ENCODE results near the gene TCEAL8. TPM values are rescaled to one million over a fixed set of nuclear protein-coding genes. Genes with fewer than 3 reads are reported as not detected.
"Not testable (repeated sequence)": the region's sequence is repeated elsewhere in the genome, so short reads cannot be mapped to it uniquely, and the experiment has no call there.

Gene TCEAL8
- total RNA-seq, 2 experiments from 2014 or later, result 26.8 to 32.6 TPM

- no peak overlapping the region for H3K4me3 ChIP-seq (ENCODE audit: low read depth, low read length, poor library complexity, severe bottlenecking)
- peaks cover 4% of the 10 kb centered on the region; the same call in 1 of the 2 replicates for H3K79me2 ChIP-seq (ENCODE audit: insufficient read depth, low read depth, low read length)
- intact Hi-C loops (cut with micrococcal nuclease; ENCODE audit: unreplicated experiment), result loop anchor here (5.0 kb wide), 1 partner anchor 36 kb away; no protein-coding TSS in a partner anchor
- TF ChIP-seq, protein P1, sequence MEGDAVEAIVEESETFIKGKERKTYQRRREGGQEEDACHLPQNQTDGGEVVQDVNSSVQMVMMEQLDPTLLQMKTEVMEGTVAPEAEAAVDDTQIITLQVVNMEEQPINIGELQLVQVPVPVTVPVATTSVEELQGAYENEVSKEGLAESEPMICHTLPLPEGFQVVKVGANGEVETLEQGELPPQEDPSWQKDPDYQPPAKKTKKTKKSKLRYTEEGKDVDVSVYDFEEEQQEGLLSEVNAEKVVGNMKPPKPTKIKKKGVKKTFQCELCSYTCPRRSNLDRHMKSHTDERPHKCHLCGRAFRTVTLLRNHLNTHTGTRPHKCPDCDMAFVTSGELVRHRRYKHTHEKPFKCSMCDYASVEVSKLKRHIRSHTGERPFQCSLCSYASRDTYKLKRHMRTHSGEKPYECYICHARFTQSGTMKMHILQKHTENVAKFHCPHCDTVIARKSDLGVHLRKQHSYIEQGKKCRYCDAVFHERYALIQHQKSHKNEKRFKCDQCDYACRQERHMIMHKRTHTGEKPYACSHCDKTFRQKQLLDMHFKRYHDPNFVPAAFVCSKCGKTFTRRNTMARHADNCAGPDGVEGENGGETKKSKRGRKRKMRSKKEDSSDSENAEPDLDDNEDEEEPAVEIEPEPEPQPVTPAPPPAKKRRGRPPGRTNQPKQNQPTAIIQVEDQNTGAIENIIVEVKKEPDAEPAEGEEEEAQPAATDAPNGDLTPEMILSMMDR (conservative IDR thresholded peaks at IDR 0.05; ENCODE audit: low read length), result peak; percentile 71
- TF ChIP-seq EZH2phosphoT487 (IDR thresholded peaks at IDR 0.05; ENCODE audit: borderline replicate concordance, low read depth, low read length), result no peak
- no peak overlapping the region for H3K4me2 ChIP-seq (ENCODE audit: low read length)
- H2AFZ ChIP-seq (ENCODE audit: low read length), result no peak overlapping the region
- peak; percentile 22 for DNase-seq (ENCODE audit: low spot score)
- ChIA-PET POLR2A (no interaction called here), CTCF (ENCODE audit: unreplicated experiment) (no interaction called here)
- no TSS peak for BruUV-seq (replicated peaks)
- no peaks in the 10 kb centered on the region for H3K9me2 ChIP-seq (ENCODE audit: insufficient read depth, low read length)
- no peaks in the 10 kb centered on the region for H3K9me3 ChIP-seq (ENCODE audit: low read length)
- no peak overlapping the region for H3K27ac ChIP-seq (ENCODE audit: low read depth, low read length, poor library complexity, severe bottlenecking)
- no peaks in the 10 kb centered on the region for H4K20me1 ChIP-seq (ENCODE audit: insufficient read depth, low read length)
- H3K36me3 ChIP-seq (ENCODE audit: insufficient read depth, low read length), result peaks cover 10% of the 10 kb centered on the region; the same call in 1 of the 2 replicates
- peaks cover 4% of the 10 kb centered on the region for H3K4me1 ChIP-seq (ENCODE audit: insufficient read depth, low read length, poor library complexity, severe bottlenecking)
These were observed 6.4 kb downstream of the TCEAL8 start for GRCh38 chrX:103248553-103248952.

DNA sequence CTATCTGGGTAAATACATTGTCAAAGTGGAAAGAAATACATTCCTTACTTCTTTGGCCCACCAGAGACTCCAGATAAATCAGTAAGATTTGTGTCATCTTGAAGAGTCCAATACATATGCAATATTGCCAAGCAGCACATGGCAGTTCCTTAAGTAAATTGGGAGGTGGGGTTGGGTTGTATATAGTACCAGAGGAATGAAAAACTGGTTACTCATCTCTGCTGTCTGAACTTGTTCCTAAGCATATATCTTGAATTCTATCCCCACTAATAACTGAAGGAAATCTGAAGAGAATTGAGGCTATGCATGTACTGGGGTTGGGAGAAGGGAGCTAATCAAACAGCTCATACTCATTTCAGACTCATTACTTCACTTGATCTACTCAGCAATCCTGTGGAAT lies 14.8 kb downstream of the TCEAL8 start:
- H4K20me1 ChIP-seq (ENCODE audit: insufficient read depth, low read length), result no peaks in the 10 kb centered on the region
- ChIA-PET CTCF (ENCODE audit: unreplicated experiment) (no interaction called here), POLR2A (interaction anchor here (0.5 kb wide), 1 partner anchor 18 kb away, joined by 3 read pairs; no protein-coding TSS in a partner anchor)
- TF ChIP-seq EZH2phosphoT487 (IDR thresholded peaks at IDR 0.05; ENCODE audit: borderline replicate concordance, low read depth, low read length), result no peak
- TF ChIP-seq, protein P1 (conservative IDR thresholded peaks at IDR 0.05; ENCODE audit: low read length), result no peak
- H3K4me3 ChIP-seq (ENCODE audit: low read depth, low read length, poor library complexity, severe bottlenecking), result no peak overlapping the region
- no peaks in the 10 kb centered on the region for H3K79me2 ChIP-seq (ENCODE audit: insufficient read depth, low read depth, low read length)
- no peak overlapping the region for H3K4me2 ChIP-seq (ENCODE audit: low read length)
- H3K36me3 ChIP-seq (ENCODE audit: insufficient read depth, low read length), result no peaks in the 10 kb centered on the region
- intact Hi-C loops (cut with micrococcal nuclease; ENCODE audit: unreplicated experiment), result no loop called here
- no peak overlapping the region for H3K27ac ChIP-seq (ENCODE audit: low read depth, low read length, poor library complexity, severe bottlenecking)
- no peak for DNase-seq (ENCODE audit: low spot score)
- no peaks in the 10 kb centered on the region for H3K9me3 ChIP-seq (ENCODE audit: low read length)
- no peak overlapping the region for H2AFZ ChIP-seq (ENCODE audit: low read length)
- no peaks in the 10 kb centered on the region for H3K4me1 ChIP-seq (ENCODE audit: insufficient read depth, low read length, poor library complexity, severe bottlenecking)
- no peaks in the 10 kb centered on the region for H3K9me2 ChIP-seq (ENCODE audit: insufficient read depth, low read length)
- no TSS peak for BruUV-seq (replicated peaks)

DNA sequence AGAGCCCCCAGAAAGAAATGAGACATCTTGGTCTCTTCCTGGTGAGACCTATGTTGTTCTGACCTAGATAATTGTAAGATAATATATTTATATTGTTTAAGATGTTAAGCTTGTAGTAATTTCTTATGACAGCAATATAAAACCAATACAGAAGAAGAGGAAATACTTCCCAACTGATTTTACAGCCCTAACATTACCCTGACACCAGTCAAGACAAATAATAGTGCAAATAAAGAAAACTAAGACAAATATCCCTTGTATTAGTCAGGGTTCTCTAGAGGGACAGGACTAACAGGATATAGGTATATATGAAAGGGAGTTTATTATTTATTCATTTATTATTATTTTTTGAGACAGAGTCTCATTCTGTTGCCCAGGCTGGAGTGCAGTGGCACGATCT lies 18.7 kb downstream of the TCEAL8 start:
- no peaks in the 10 kb centered on the region for H4K20me1 ChIP-seq (ENCODE audit: insufficient read depth, low read length)
- no peaks in the 10 kb centered on the region for H3K9me3 ChIP-seq (ENCODE audit: low read length)
- H2AFZ ChIP-seq (ENCODE audit: low read length), result no peak overlapping the region
- CTCF ChIA-PET (ENCODE audit: unreplicated experiment), result no interaction called here
- POLR2A ChIA-PET, result no interaction called here
- H3K79me2 ChIP-seq (ENCODE audit: insufficient read depth, low read depth, low read length), result no peaks in the 10 kb centered on the region
- DNase-seq (ENCODE audit: low spot score), result no peak
- no peak for TF ChIP-seq EZH2phosphoT487 (IDR thresholded peaks at IDR 0.05; ENCODE audit: borderline replicate concordance, low read depth, low read length)
- TF ChIP-seq, protein P1 (conservative IDR thresholded peaks at IDR 0.05; ENCODE audit: low read length), result no peak
- no peak overlapping the region for H3K4me2 ChIP-seq (ENCODE audit: low read length)
- no peaks in the 10 kb centered on the region for H3K36me3 ChIP-seq (ENCODE audit: insufficient read depth, low read length)
- H3K27ac ChIP-seq (ENCODE audit: low read depth, low read length, poor library complexity, severe bottlenecking), result no peak overlapping the region
- intact Hi-C loops (cut with micrococcal nuclease; ENCODE audit: unreplicated experiment), result no loop called here
- no TSS peak for BruUV-seq (replicated peaks)
- H3K9me2 ChIP-seq (ENCODE audit: insufficient read depth, low read length), result no peaks in the 10 kb centered on the region
- H3K4me1 ChIP-seq (ENCODE audit: insufficient read depth, low read length, poor library complexity, severe bottlenecking), result no peaks in the 10 kb centered on the region
- no peak overlapping the region for H3K4me3 ChIP-seq (ENCODE audit: low read depth, low read length, poor library complexity, severe bottlenecking)

- H3K9me3 ChIP-seq (ENCODE audit: low read length); H3K4me1 ChIP-seq (ENCODE audit: insufficient read depth, low read length, poor library complexity, severe bottlenecking); H3K27ac ChIP-seq (ENCODE audit: low read depth, low read length, poor library complexity, severe bottlenecking); DNase-seq (ENCODE audit: low spot score); H3K36me3 ChIP-seq (ENCODE audit: insufficient read depth, low read length); intact Hi-C loops (cut with micrococcal nuclease; ENCODE audit: unreplicated experiment); H3K4me2 ChIP-seq (ENCODE audit: low read length); H3K9me2 ChIP-seq (ENCODE audit: insufficient read depth, low read length); H2AFZ ChIP-seq (ENCODE audit: low read length); POLR2A ChIA-PET; H3K4me3 ChIP-seq (ENCODE audit: low read depth, low read length, poor library complexity, severe bottlenecking); H3K79me2 ChIP-seq (ENCODE audit: insufficient read depth, low read depth, low read length); BruUV-seq (replicated peaks); CTCF ChIA-PET (ENCODE audit: unreplicated experiment); H4K20me1 ChIP-seq (ENCODE audit: insufficient read depth, low read length): not testable (repeated sequence)
These were observed 19.3 kb downstream of the TCEAL8 start for GRCh38 chrX:103235608-103236007.
